GM12865 (cell line): ENCODE results near the gene NT5C2.
"Not testable (repeated sequence)": the region's sequence is repeated elsewhere in the genome, so short reads cannot be mapped to it uniquely, and the experiment has no call there.

Experiments used
- DNase-seq: peaks from one replicate; pipeline ENCODE4 v3.0.0; 2010; ENCODE audit warnings: low read depth
- H3K4me3 ChIP-seq: 2 replicates; pipeline ENCODE4 v1.5.1; 2011; ENCODE audit warnings: mild to moderate bottlenecking, low read depth, low read length, control low read depth
- CTCF ChIP-seq: IDR thresholded peaks from 2 replicates; pipeline ENCODE4 v1.5.1; 2011; ENCODE audit warnings: low read length, control low read depth, low read depth, inconsistent platforms; ENCODE audit not compliant: insufficient read depth; ENCODE audit errors: missing control alignments

Gene NT5C2

GRCh38 chr10:103067484-103067883 lies 125.6 kb downstream of the NT5C2 start:
- DNase-seq: peak; percentile 40
- no peak for TF ChIP-seq CTCF
- no peak overlapping the region for H3K4me3 ChIP-seq

GRCh38 chr10:103067099-103067477 lies 126.0 kb downstream of the NT5C2 start:
- not testable (repeated sequence) for DNase-seq, H3K4me3 ChIP-seq

GRCh38 chr10:103066141-103067098 lies 126.7 kb downstream of the NT5C2 start:
- no peak for TF ChIP-seq CTCF
- H3K4me3 ChIP-seq: no peak overlapping the region
- DNase-seq: no peak

- no peak overlapping the region for H3K4me3 ChIP-seq
- DNase-seq: no peak
- no peak for TF ChIP-seq CTCF
Measured at GRCh38 chr10:103064956-103065355, 128.1 kb downstream of the NT5C2 start.

- DNase-seq: no peak
- no peak overlapping the region for H3K4me3 ChIP-seq
- TF ChIP-seq CTCF: no peak
Measured at GRCh38 chr10:103062854-103063590, 130.1 kb downstream of the NT5C2 start.

GRCh38 chr10:103060575-103060974 lies 132.5 kb downstream of the NT5C2 start:
- no peak overlapping the region for H3K4me3 ChIP-seq
- no peak for DNase-seq
- TF ChIP-seq CTCF: no peak

GRCh38 chr10:103058034-103058433 lies 135.0 kb downstream of the NT5C2 start:
- no peak overlapping the region for H3K4me3 ChIP-seq
- DNase-seq: no peak

More at GRCh38 chr10:103058034-103058433, 135.0 kb downstream of the NT5C2 start:
- TF ChIP-seq CTCF: no peak
